ENCODE results near the gene AGXT2.

AGXT2 gene

DNA sequence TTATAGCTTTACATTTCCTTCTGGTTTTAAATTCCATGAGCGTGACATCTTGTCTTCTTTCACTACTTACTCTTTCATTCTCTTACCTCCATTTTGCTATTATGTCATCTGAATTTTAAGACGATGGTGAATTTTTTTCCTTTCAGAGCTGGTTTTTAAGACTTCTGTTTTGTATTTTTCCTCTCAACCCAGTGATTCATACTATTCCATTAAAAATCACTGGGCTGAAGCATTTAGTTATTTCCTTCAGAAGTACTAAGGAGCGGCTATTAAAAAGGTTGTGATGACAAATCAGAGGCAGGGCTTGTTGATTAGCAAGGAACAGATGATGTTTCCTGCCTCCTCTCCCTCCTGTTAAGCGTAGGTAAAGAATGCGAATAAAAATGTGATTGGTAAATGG lies 16.5 kb downstream of the AGXT2 start:
- TF ChIP-seq, protein P1, sequence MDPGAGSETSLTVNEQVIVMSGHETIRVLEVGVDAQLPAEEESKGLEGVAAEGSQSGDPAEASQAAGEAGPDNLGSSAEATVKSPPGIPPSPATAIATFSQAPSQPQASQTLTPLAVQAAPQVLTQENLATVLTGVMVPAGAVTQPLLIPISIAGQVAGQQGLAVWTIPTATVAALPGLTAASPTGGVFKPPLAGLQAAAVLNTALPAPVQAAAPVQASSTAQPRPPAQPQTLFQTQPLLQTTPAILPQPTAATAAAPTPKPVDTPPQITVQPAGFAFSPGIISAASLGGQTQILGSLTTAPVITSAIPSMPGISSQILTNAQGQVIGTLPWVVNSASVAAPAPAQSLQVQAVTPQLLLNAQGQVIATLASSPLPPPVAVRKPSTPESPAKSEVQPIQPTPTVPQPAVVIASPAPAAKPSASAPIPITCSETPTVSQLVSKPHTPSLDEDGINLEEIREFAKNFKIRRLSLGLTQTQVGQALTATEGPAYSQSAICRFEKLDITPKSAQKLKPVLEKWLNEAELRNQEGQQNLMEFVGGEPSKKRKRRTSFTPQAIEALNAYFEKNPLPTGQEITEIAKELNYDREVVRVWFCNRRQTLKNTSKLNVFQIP (CRISPR knock-in tag; IDR thresholded peaks at IDR 0.05; ENCODE audit: borderline replicate concordance, low read depth): no peak
- TF ChIP-seq RARB (CRISPR knock-in tag; IDR thresholded peaks at IDR 0.05) (no peak), ISL1 (CRISPR knock-in tag; IDR thresholded peaks at IDR 0.05) (no peak), PPARA (CRISPR knock-in tag; IDR thresholded peaks at IDR 0.05; ENCODE audit: borderline replicate concordance) (no peak), ZFP30 (CRISPR knock-in tag; IDR thresholded peaks at IDR 0.05) (no peak), ZFP3 (CRISPR knock-in tag; IDR thresholded peaks at IDR 0.05) (no peak), ESRRG (CRISPR knock-in tag; IDR thresholded peaks at IDR 0.05) (no peak), TOX (CRISPR knock-in tag; IDR thresholded peaks at IDR 0.05; ENCODE audit: borderline replicate concordance) (no peak), TSHZ2 (CRISPR knock-in tag; IDR thresholded peaks at IDR 0.05) (no peak), ZNF8 (CRISPR knock-in tag; IDR thresholded peaks at IDR 0.05) (no peak), ARNTL (CRISPR knock-in tag; IDR thresholded peaks at IDR 0.05; ENCODE audit: borderline replicate concordance, low read depth) (no peak), CSDC2 (CRISPR knock-in tag; IDR thresholded peaks at IDR 0.05) (no peak), SNAI2 (CRISPR knock-in tag; IDR thresholded peaks at IDR 0.05) (no peak), OSR1 (CRISPR knock-in tag; IDR thresholded peaks at IDR 0.05) (no peak)
- TF ChIP-seq, protein P2, sequence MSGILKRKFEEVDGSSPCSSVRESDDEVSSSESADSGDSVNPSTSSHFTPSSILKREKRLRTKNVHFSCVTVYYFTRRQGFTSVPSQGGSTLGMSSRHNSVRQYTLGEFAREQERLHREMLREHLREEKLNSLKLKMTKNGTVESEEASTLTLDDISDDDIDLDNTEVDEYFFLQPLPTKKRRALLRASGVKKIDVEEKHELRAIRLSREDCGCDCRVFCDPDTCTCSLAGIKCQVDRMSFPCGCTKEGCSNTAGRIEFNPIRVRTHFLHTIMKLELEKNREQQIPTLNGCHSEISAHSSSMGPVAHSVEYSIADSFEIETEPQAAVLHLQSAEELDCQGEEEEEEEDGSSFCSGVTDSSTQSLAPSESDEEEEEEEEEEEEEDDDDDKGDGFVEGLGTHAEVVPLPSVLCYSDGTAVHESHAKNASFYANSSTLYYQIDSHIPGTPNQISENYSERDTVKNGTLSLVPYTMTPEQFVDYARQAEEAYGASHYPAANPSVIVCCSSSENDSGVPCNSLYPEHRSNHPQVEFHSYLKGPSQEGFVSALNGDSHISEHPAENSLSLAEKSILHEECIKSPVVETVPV (CRISPR knock-in tag; IDR thresholded peaks at IDR 0.05): no peak
- TF ChIP-seq, protein P3, sequence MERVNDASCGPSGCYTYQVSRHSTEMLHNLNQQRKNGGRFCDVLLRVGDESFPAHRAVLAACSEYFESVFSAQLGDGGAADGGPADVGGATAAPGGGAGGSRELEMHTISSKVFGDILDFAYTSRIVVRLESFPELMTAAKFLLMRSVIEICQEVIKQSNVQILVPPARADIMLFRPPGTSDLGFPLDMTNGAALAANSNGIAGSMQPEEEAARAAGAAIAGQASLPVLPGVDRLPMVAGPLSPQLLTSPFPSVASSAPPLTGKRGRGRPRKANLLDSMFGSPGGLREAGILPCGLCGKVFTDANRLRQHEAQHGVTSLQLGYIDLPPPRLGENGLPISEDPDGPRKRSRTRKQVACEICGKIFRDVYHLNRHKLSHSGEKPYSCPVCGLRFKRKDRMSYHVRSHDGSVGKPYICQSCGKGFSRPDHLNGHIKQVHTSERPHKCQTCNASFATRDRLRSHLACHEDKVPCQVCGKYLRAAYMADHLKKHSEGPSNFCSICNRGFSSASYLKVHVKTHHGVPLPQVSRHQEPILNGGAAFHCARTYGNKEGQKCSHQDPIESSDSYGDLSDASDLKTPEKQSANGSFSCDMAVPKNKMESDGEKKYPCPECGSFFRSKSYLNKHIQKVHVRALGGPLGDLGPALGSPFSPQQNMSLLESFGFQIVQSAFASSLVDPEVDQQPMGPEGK (CRISPR knock-in tag; IDR thresholded peaks at IDR 0.05; ENCODE audit: borderline replicate concordance): no peak
- TF ChIP-seq, protein P4, sequence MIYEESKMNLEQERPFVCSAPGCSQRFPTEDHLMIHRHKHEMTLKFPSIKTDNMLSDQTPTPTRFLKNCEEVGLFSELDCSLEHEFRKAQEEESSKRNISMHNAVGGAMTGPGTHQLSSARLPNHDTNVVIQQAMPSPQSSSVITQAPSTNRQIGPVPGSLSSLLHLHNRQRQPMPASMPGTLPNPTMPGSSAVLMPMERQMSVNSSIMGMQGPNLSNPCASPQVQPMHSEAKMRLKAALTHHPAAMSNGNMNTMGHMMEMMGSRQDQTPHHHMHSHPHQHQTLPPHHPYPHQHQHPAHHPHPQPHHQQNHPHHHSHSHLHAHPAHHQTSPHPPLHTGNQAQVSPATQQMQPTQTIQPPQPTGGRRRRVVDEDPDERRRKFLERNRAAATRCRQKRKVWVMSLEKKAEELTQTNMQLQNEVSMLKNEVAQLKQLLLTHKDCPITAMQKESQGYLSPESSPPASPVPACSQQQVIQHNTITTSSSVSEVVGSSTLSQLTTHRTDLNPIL (CRISPR knock-in tag; IDR thresholded peaks at IDR 0.05; ENCODE audit: low read depth): no peak
- ATAC-seq: no peak

DNA sequence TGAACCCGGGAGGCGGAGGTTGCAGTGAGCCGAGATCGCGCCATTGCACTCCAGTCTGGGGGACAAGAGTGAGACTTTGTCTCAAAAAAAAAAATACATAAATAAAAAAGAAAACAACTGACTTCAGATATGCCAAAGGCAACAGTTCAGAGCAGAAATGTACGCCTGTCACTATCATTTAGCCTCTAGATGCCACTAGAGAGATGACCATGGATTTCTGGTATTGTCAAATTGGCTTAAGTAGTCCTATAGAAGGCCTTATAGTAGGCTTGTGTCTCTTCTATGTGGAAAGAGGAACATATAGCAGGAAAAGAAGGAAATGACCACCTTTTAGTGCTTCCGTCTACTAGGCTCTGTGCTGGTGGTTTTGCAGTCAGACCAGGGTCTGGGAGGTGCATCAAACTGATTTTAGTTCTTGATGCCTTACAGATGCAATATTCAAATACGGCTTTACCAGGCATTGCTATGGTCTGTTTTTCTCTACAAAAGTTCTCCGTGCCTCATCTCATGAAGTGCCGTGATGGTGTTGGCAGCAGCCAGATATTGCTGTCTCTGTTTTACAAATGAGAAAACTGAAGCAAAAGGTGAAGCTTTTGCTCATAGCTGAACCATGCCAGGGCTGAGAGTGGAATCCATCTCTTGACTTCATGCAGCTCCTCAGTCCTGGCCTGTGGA lies 17.2 kb downstream of the AGXT2 start:
- ATAC-seq: no peak
- TF ChIP-seq SNAI2 (CRISPR knock-in tag; IDR thresholded peaks at IDR 0.05) (no peak), TCF4 (CRISPR knock-in tag; IDR thresholded peaks at IDR 0.05; ENCODE audit: borderline replicate concordance) (no peak), ZFP3 (CRISPR knock-in tag; IDR thresholded peaks at IDR 0.05) (no peak), ZC3H10 (CRISPR knock-in tag; IDR thresholded peaks at IDR 0.05) (no peak), RARB (CRISPR knock-in tag; IDR thresholded peaks at IDR 0.05) (no peak), TOX (CRISPR knock-in tag; IDR thresholded peaks at IDR 0.05; ENCODE audit: borderline replicate concordance) (no peak), ESRRG (CRISPR knock-in tag; IDR thresholded peaks at IDR 0.05) (no peak), PPARA (CRISPR knock-in tag; IDR thresholded peaks at IDR 0.05; ENCODE audit: borderline replicate concordance) (no peak), ZFP30 (CRISPR knock-in tag; IDR thresholded peaks at IDR 0.05) (no peak), ZNF565 (CRISPR knock-in tag; conservative IDR thresholded peaks at IDR 0.05; ENCODE audit: low read depth) (no peak), CSDC2 (CRISPR knock-in tag; IDR thresholded peaks at IDR 0.05) (no peak)
- TF ChIP-seq, protein P2 (CRISPR knock-in tag; IDR thresholded peaks at IDR 0.05): no peak
- TF ChIP-seq, protein P1 (CRISPR knock-in tag; IDR thresholded peaks at IDR 0.05; ENCODE audit: borderline replicate concordance, low read depth): no peak
- TF ChIP-seq, protein P3 (CRISPR knock-in tag; IDR thresholded peaks at IDR 0.05; ENCODE audit: borderline replicate concordance): no peak
